NCI-H524 treated with DMSO at 0.1 percent for 48 hours (cell line): ENCODE measurements around the gene SAMD14.
"Not testable (repeated sequence)": the region's sequence is repeated elsewhere in the genome, so short reads cannot be mapped to it uniquely, and the experiment has no call there.

Experiments used
- DNase-seq: peaks from one replicate; lab custom pipeline; 2025; lab: John Stamatoyannopoulos, UW

The SAMD14 gene

GRCh38 chr17:50074227-50074626 is 55.7 kb downstream of the SAMD14 start:
- no peak for DNase-seq

- DNase-seq, result no peak
These were observed 57.0 kb downstream of the SAMD14 start for GRCh38 chr17:50072925-50073324.

GRCh38 chr17:50072130-50072529 is 57.8 kb downstream of the SAMD14 start:
- no peak for DNase-seq

- no peak for DNase-seq
These were observed 58.3 kb downstream of the SAMD14 start for GRCh38 chr17:50071692-50072091.

GRCh38 chr17:50070908-50071680 is 58.9 kb downstream of the SAMD14 start:
- DNase-seq, result no peak

- no peak for DNase-seq
These were observed 62.0 kb downstream of the SAMD14 start for GRCh38 chr17:50067996-50068395.

- DNase-seq, result no peak
These were observed 63.0 kb downstream of the SAMD14 start for GRCh38 chr17:50066995-50067394.

- DNase-seq, result no peak
These were observed 64.9 kb downstream of the SAMD14 start for GRCh38 chr17:50065056-50065455.

GRCh38 chr17:50064253-50065001 is 65.5 kb downstream of the SAMD14 start:
- DNase-seq, result no peak

- DNase-seq, result no peak
These were observed 66.3 kb downstream of the SAMD14 start for GRCh38 chr17:50063561-50064252.

- DNase-seq, result no peak
These were observed 67.4 kb downstream of the SAMD14 start for GRCh38 chr17:50062293-50063243.

- not testable (repeated sequence) for DNase-seq
These were observed 68.3 kb downstream of the SAMD14 start for GRCh38 chr17:50061713-50062045.

- no peak for DNase-seq
These were observed 68.8 kb downstream of the SAMD14 start for GRCh38 chr17:50060951-50061712.
